GM12864 (cell line): ENCODE measurements around the gene IL18BP.

Experiments used
- DNase-seq: peaks from one replicate; pipeline ENCODE4 v3.0.0-alpha.2; 2011; ENCODE audit warnings: low read depth
- H3K4me3 ChIP-seq: 2 replicates; pipeline ENCODE4 v1.5.1; 2011; ENCODE audit warnings: mild to moderate bottlenecking, low read depth, low read length, control low read depth
- CTCF ChIP-seq: IDR thresholded peaks from 2 replicates; pipeline ENCODE4 v1.5.1; 2011; ENCODE audit warnings: low read depth, mild to moderate bottlenecking, moderate library complexity, low read length, control low read depth, inconsistent platforms; ENCODE audit errors: missing control alignments

The IL18BP gene

GRCh38 chr11:72001285-72001684, 2.6 kb downstream of the IL18BP start:
- DNase-seq = no peak
- TF ChIP-seq CTCF = no peak
- H3K4me3 ChIP-seq = no peak overlapping the region

GRCh38 chr11:72001834-72002591, 3.3 kb downstream of the IL18BP start:
- H3K4me3 ChIP-seq = no peak overlapping the region
- no peak for DNase-seq
- no peak for TF ChIP-seq CTCF

- no peak overlapping the region for H3K4me3 ChIP-seq
- no peak for DNase-seq
- no peak for TF ChIP-seq CTCF
Measured at GRCh38 chr11:72002841-72003775, 4.4 kb downstream of the IL18BP start.

- no peak for DNase-seq
- no peak overlapping the region for H3K4me3 ChIP-seq
- TF ChIP-seq CTCF = no peak
Measured at GRCh38 chr11:72003776-72004171, 5.1 kb downstream of the IL18BP start.

GRCh38 chr11:72004515-72005346, 6.0 kb downstream of the IL18BP start:
- no peak overlapping the region for H3K4me3 ChIP-seq
- DNase-seq = no peak
- TF ChIP-seq CTCF = no peak

- no peak for TF ChIP-seq CTCF
- DNase-seq = no peak
- no peak overlapping the region for H3K4me3 ChIP-seq
Measured at GRCh38 chr11:72005347-72006260, 6.9 kb downstream of the IL18BP start.
